Suprapubic skin (tissue), 4 donors: Measurements from ENCODE around the gene NTHL1. TPM values are rescaled to one million over a fixed set of nuclear protein-coding genes. Genes with fewer than 3 reads are reported as not detected.
A peak's percentile ranks its signal among the peaks of the same experiment; 100 is the strongest.

Experiments used
- DNase-seq, 2 donors: peaks; one replicate each; pipeline ENCODE4 v3.0.0-alpha.2; 2019; ENCODE audit warnings: low spot score in 2 of 2
- H3K27ac ChIP-seq: fragments of 200-600 bp; sonication (generic); one replicate; pipeline ENCODE4 v1.5.1; 2019
- H3K27me3 ChIP-seq: fragments of 200-600 bp; sonication (generic); one replicate; pipeline ENCODE4 v1.5.1; 2019
- H3K36me3 ChIP-seq: fragments of 200-600 bp; sonication (generic); one replicate; pipeline ENCODE4 v1.5.1; 2019
- H3K4me1 ChIP-seq: fragments of 200-600 bp; sonication (generic); one replicate; pipeline ENCODE4 v1.5.1; 2019
- H3K4me3 ChIP-seq: fragments of 200-600 bp; sonication (generic); one replicate; pipeline ENCODE4 v1.5.1; 2019; ENCODE audit warnings: mild to moderate bottlenecking
- H3K9me3 ChIP-seq: fragments of 200-600 bp; sonication (generic); one replicate; pipeline ENCODE4 v1.5.1; 2019
- EP300 ChIP-seq: sonication (generic); formaldehyde crosslinking; IDR thresholded peaks from one replicate; pipeline ENCODE4 v1.6.1; 2017; ENCODE audit warnings: antibody characterized with exemption
- POLR2A ChIP-seq, 2 donors: fragments of 450-650 bp; IDR thresholded peaks; one replicate each; pipeline ENCODE4 v1.6.1; 2017; ENCODE audit warnings: antibody characterized with exemption in 2 of 2, mild to moderate bottlenecking in 2 of 2, moderate library complexity in 2 of 2
- POLR2AphosphoS5 ChIP-seq, 3 donors: sonication (generic); formaldehyde crosslinking; IDR thresholded peaks; one replicate each; pipeline ENCODE4 v1.6.1; 2017; ENCODE audit warnings: antibody characterized with exemption in 3 of 3
- whole genome bisulfite sequencing: methylation state at CpG from one replicate; pipeline ENCODE4 v1.1.5; 2018; 5-methylcytosine and 5-hydroxymethylcytosine counted together
- total RNA-seq, 4 donors: library from RNA; depleted of rRNA; stranded (reverse); fragments of >200 nt; gene quantifications; one replicate each; pipeline ENCODE4 v1.1.0, GENCODE V29; 2016
- TF ChIP-seq, protein P1 (sequence below), 2 donors: fragments of 200-600 bp in 1 of 2; fragments of 450-650 bp in 1 of 2; sonication (generic) in 1 of 2; IDR thresholded peaks; one replicate each; pipeline ENCODE4 v1.5.1; 2016 to 2019; ENCODE audit warnings: antibody characterized with exemption in 2 of 2, mild to moderate bottlenecking in 1 of 2, moderate library complexity in 1 of 2

NTHL1 gene
- total RNA-seq = 10 to 100 TPM; 15.9 to 40.5 (median 20.9) TPM

GRCh38 chr16:2047330-2048115 is at the start of gene NTHL1, which contains the start of gene TSC2:
NTHL1 (minus strand) TSS chr16:2047834; CDS start chr16:2047823, 11 bp downstream.
TSC2 (plus strand) TSS chr16:2047985; CDS start chr16:2048616, 631 bp downstream.
- Histone ChIP-seq H3K27me3 (no peaks in the 10 kb centered on the region), H3K36me3 (peaks cover 18% of the 10 kb centered on the region), H3K27ac (peak within 1 kb of the TSS; percentile 56), H3K4me3 (peak within 1 kb of the TSS; percentile 75), H3K9me3 (no peaks in the 10 kb centered on the region), H3K4me1 (peaks cover 45% of the 10 kb centered on the region)
- DNase-seq = peak; percentile 97 to 98
- 2% methylated on average over 15 of the region's 81 CpGs for WGBS
- TF ChIP-seq POLR2AphosphoS5 (IDR thresholded peaks at IDR 0.05) (peak in 2 of 3 donors; percentile 45 to 54), EP300 (no peak)
- TF ChIP-seq, protein P1, sequence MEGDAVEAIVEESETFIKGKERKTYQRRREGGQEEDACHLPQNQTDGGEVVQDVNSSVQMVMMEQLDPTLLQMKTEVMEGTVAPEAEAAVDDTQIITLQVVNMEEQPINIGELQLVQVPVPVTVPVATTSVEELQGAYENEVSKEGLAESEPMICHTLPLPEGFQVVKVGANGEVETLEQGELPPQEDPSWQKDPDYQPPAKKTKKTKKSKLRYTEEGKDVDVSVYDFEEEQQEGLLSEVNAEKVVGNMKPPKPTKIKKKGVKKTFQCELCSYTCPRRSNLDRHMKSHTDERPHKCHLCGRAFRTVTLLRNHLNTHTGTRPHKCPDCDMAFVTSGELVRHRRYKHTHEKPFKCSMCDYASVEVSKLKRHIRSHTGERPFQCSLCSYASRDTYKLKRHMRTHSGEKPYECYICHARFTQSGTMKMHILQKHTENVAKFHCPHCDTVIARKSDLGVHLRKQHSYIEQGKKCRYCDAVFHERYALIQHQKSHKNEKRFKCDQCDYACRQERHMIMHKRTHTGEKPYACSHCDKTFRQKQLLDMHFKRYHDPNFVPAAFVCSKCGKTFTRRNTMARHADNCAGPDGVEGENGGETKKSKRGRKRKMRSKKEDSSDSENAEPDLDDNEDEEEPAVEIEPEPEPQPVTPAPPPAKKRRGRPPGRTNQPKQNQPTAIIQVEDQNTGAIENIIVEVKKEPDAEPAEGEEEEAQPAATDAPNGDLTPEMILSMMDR (IDR thresholded peaks at IDR 0.05) = peak in 1 of 2 donors; percentile 64

DNA sequence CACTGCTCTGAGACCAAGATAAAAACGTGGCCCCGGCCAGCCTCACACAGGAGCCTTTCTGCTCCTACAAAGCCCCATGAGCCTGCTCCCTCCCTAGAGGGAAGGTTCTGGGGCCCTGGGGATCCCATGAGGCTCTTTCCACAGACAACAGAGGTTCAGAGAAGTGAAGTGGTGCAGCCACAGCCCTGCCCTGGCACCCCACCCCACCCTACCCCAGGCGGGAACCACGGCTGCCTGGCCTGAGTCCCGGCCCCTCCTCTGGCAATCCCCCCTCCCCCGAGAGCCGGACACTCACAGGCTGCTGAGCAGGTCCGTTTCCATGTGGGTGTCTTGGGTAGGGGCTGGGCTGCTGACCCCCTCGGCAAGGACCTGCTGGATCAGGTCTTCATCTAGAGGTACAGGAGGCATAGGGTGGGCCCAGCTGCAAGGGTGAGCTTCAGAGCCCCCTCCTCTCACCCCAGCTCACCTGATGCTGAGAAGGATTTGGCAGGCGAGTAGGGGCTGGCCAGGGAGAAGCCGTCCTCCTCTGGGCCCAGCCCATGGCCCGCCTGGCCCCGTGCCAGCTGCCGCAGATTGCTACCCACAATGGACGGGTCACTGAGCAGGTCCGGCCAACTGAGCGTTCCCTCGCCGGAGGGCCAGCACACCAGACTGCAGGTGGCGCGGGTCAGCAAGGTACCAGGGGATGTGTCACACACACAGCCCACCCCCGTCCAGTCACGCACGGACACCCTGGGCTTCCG is 49.4 kb upstream of the NTHL1 start:
- H3K9me3 ChIP-seq = no peaks in the 10 kb centered on the region
- no peak for TF ChIP-seq POLR2AphosphoS5 (IDR thresholded peaks at IDR 0.05)
- no peak for TF ChIP-seq EP300
- TF ChIP-seq POLR2A (IDR thresholded peaks at IDR 0.05) = no peak
- TF ChIP-seq, protein P1 (IDR thresholded peaks at IDR 0.05) = no peak
- H3K4me1 ChIP-seq = peaks cover 4% of the 10 kb centered on the region
- H3K36me3 ChIP-seq = peaks cover 92% of the 10 kb centered on the region
- DNase-seq = no peak
- 87% methylated on average over 6 of the region's 25 CpGs for WGBS
- H3K27me3 ChIP-seq = no peaks in the 10 kb centered on the region
- H3K4me3 ChIP-seq = no peak overlapping the region
- no peak overlapping the region for H3K27ac ChIP-seq

DNA sequence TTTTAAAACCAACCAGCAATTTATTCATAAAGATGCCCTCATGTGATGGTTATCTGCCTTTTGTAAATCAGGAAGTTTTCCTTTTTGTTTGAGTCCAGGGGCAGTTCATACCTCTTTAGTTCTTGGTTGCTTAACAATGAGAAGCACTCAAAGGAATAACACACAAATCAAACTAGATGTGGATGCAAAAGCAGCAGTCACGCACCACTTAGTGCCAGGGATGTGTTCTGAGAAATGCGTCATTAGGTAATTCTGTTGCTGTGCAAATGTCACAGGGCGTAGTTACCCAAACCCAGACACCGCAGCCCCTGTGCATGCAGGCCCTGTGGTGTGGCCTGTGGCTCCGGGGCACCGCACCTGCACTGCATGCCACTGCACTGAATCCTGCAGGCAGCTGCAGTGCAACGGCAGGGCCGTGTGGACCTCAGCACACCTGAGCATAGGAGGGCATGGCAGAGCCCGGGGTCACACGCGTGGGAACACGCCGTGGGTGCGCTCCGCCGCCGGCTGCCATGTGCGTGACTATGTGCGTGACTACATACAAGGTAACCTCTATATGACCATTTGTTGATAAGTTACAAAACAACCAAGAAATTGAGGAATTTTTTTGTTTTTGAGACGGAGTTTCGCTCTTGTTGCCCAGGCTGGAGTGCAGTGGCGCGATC is 48.4 kb upstream of the NTHL1 start:
- Histone ChIP-seq H3K27ac (no peak overlapping the region), H3K4me3 (no peak overlapping the region), H3K36me3 (peaks cover 90% of the 10 kb centered on the region), H3K27me3 (no peaks in the 10 kb centered on the region), H3K9me3 (no peaks in the 10 kb centered on the region), H3K4me1 (peaks cover 11% of the 10 kb centered on the region)
- no peak for TF ChIP-seq POLR2AphosphoS5 (IDR thresholded peaks at IDR 0.05)
- TF ChIP-seq POLR2A (IDR thresholded peaks at IDR 0.05) = no peak
- TF ChIP-seq, protein P1 (IDR thresholded peaks at IDR 0.05) = no peak
- no peak for TF ChIP-seq EP300
- WGBS = 89% methylated on average over 23 of the region's 23 CpGs
- no peak for DNase-seq

- 96% methylated on average over 26 of the region's 26 CpGs for WGBS
- no peak for DNase-seq
- no peak overlapping the region for H3K27ac ChIP-seq
- H3K9me3 ChIP-seq = no peaks in the 10 kb centered on the region
- peaks cover 89% of the 10 kb centered on the region for H3K36me3 ChIP-seq
- peaks cover 17% of the 10 kb centered on the region for H3K4me1 ChIP-seq
- no peak for TF ChIP-seq POLR2AphosphoS5 (IDR thresholded peaks at IDR 0.05)
- TF ChIP-seq, protein P1 (IDR thresholded peaks at IDR 0.05) = no peak
- no peak for TF ChIP-seq POLR2A (IDR thresholded peaks at IDR 0.05)
- no peak for TF ChIP-seq EP300
- H3K27me3 ChIP-seq = no peaks in the 10 kb centered on the region
- no peak overlapping the region for H3K4me3 ChIP-seq
Observed at GRCh38 chr16:2095315-2095853, 47.8 kb upstream of the NTHL1 start.
